Fibroblast of pulmonary artery (primary cell): ENCODE data around the gene TMCC1.

ENCODE experiments used
- DNase-seq: peaks from one replicate; pipeline ENCODE4 v3.0.0-alpha.2; 2010; ENCODE audit warnings: low read depth
- H3K4me3 ChIP-seq: replicated peaks from 2 replicates; pipeline ENCODE4 v1.5.1; 2011; ENCODE audit warnings: low read depth, mild to moderate bottlenecking, control low read depth, low read length, moderate library complexity
- CTCF ChIP-seq: IDR thresholded peaks from 2 replicates; pipeline ENCODE4 v1.5.1; 2011; ENCODE audit warnings: mild to moderate bottlenecking, control low read depth, low read length, inconsistent platforms; ENCODE audit errors: missing control alignments

Gene TMCC1

GRCh38 chr3:129739634-129740033 is 153.9 kb downstream of the TMCC1 start:
- DNase-seq, result no peak
- TF ChIP-seq CTCF, result no peak
- H3K4me3 ChIP-seq, result no peak overlapping the region

- DNase-seq, result no peak
- no peak for TF ChIP-seq CTCF
- no peak overlapping the region for H3K4me3 ChIP-seq
Observed at GRCh38 chr3:129738172-129738571, 155.3 kb downstream of the TMCC1 start.

- no peak for DNase-seq
- TF ChIP-seq CTCF, result no peak
- no peak overlapping the region for H3K4me3 ChIP-seq
Observed at GRCh38 chr3:129736070-129736469, 157.4 kb downstream of the TMCC1 start.

- TF ChIP-seq CTCF, result no peak
- DNase-seq, result no peak
- no peak overlapping the region for H3K4me3 ChIP-seq
Observed at GRCh38 chr3:129735638-129736037, 157.9 kb downstream of the TMCC1 start.

- TF ChIP-seq CTCF, result no peak
- H3K4me3 ChIP-seq, result no peak overlapping the region
- DNase-seq, result no peak
Observed at GRCh38 chr3:129734449-129734848, 159.1 kb downstream of the TMCC1 start.

GRCh38 chr3:129732200-129732876 is 161.2 kb downstream of the TMCC1 start:
- TF ChIP-seq CTCF, result no peak
- DNase-seq, result no peak
- H3K4me3 ChIP-seq, result no peak overlapping the region

GRCh38 chr3:129727707-129728106 is 165.8 kb downstream of the TMCC1 start:
- no peak for TF ChIP-seq CTCF
- no peak for DNase-seq
- H3K4me3 ChIP-seq, result no peak overlapping the region
